ENCODE results near the gene OR51I2.

OR51I2 gene

GRCh38 chr11:5449023-5449422 lies at the start of gene OR51I2:
Gene OR51I2, plus strand, starts transcription at chr11:5449323. Its CDS starts 4,166 bp downstream, at chr11:5453489.
- no peak for DNase-seq (ENCODE audit: low read depth in 2 of 3, low spot score in 1 of 3)

GRCh38 chr11:5405173-5405572 lies 44.0 kb upstream of the OR51I2 start:
- DNase-seq (ENCODE audit: low read depth in 2 of 3, low spot score in 1 of 3) = no peak

- no peak for DNase-seq (ENCODE audit: low read depth in 2 of 3, low spot score in 1 of 3)
These were observed 28.1 kb upstream of the OR51I2 start for GRCh38 chr11:5420993-5421392.

- no peak for DNase-seq (ENCODE audit: low read depth in 2 of 3, low spot score in 1 of 3)
These were observed 27.3 kb upstream of the OR51I2 start, which contains the start of gene OR51Q1 for GRCh38 chr11:5421811-5422210. Gene OR51Q1, plus strand, starts transcription at chr11:5422111. Its CDS starts 90 bp downstream, at chr11:5422201.

- no peak for DNase-seq (ENCODE audit: low read depth in 2 of 3, low spot score in 1 of 3)
These were observed 26.0 kb upstream of the OR51I2 start for GRCh38 chr11:5423131-5423530.

- no peak for DNase-seq (ENCODE audit: low read depth in 2 of 3, low spot score in 1 of 3)
These were observed 7.7 kb upstream of the OR51I2 start, which contains the start of gene OR51I1 for GRCh38 chr11:5441414-5441813. Gene OR51I1, minus strand, starts transcription at chr11:5441514. Its CDS starts 0 bp downstream, at chr11:5441514.

- DNase-seq (ENCODE audit: low read depth in 2 of 3, low spot score in 1 of 3) = no peak
These were observed 5.2 kb upstream of the OR51I2 start for GRCh38 chr11:5443835-5444393.

GRCh38 chr11:5449432-5449831 lies 309 bp downstream of the OR51I2 start:
- no peak for DNase-seq (ENCODE audit: low read depth in 2 of 3, low spot score in 1 of 3)

GRCh38 chr11:5460983-5461621 lies 12.0 kb downstream of the OR51I2 start:
- no peak for DNase-seq (ENCODE audit: low read depth in 2 of 3, low spot score in 1 of 3)

GRCh38 chr11:5467527-5467926 lies 18.4 kb downstream of the OR51I2 start:
- no peak for DNase-seq (ENCODE audit: low read depth in 2 of 3, low spot score in 1 of 3)

- DNase-seq (ENCODE audit: low read depth in 2 of 3, low spot score in 1 of 3) = no peak
These were observed 24.8 kb downstream of the OR51I2 start for GRCh38 chr11:5473921-5474320.

- DNase-seq (ENCODE audit: low read depth in 2 of 3, low spot score in 1 of 3) = peak in 2 of 3 donors; percentile 5 to 33
These were observed 27.2 kb downstream of the OR51I2 start for GRCh38 chr11:5476186-5476819.

GRCh38 chr11:5486003-5486402 lies 36.9 kb downstream of the OR51I2 start:
- DNase-seq (ENCODE audit: low read depth in 2 of 3, low spot score in 1 of 3) = no peak

- DNase-seq (ENCODE audit: low read depth in 2 of 3, low spot score in 1 of 3) = peak in 1 of 3 donors; percentile 8
These were observed 37.3 kb downstream of the OR51I2 start for GRCh38 chr11:5486421-5486820.

GRCh38 chr11:5488385-5488784 lies 39.3 kb downstream of the OR51I2 start, which contains the start of gene OR52D1:
Gene OR52D1, plus strand, starts transcription at chr11:5488685. Its CDS starts 22 bp downstream, at chr11:5488707.
- DNase-seq (ENCODE audit: low read depth in 2 of 3, low spot score in 1 of 3) = no peak

- no peak for DNase-seq (ENCODE audit: low read depth in 2 of 3, low spot score in 1 of 3)
These were observed 39.8 kb downstream of the OR51I2 start for GRCh38 chr11:5488798-5489399.

- DNase-seq (ENCODE audit: low read depth in 2 of 3, low spot score in 1 of 3) = no peak
These were observed 40.6 kb downstream of the OR51I2 start for GRCh38 chr11:5489576-5490357.

- no peak for DNase-seq (ENCODE audit: low read depth in 2 of 3, low spot score in 1 of 3)
These were observed 50.5 kb downstream of the OR51I2 start for GRCh38 chr11:5499671-5500070.

GRCh38 chr11:5500393-5500801 lies 51.3 kb downstream of the OR51I2 start:
- DNase-seq (ENCODE audit: low read depth in 2 of 3, low spot score in 1 of 3) = no peak

GRCh38 chr11:5504403-5504921 lies 55.3 kb downstream of the OR51I2 start:
- no peak for DNase-seq (ENCODE audit: low read depth in 2 of 3, low spot score in 1 of 3)

Measured in stimulated activated CD4-positive, alpha-beta T cell treated with anti-CD3 and anti-CD28 coated beads, Interleukin-12 subunit alpha, Interleukin-12 subunit beta, amount 100 ng/mL, for 48 hours (primary cell).